GM19438 (cell line): ENCODE results near the gene SMIM45.
"Not testable (repeated sequence)": the region's sequence is repeated elsewhere in the genome, so short reads cannot be mapped to it uniquely, and the experiment has no call there.

Source experiments
- ATAC-seq: cut with Tn5 transposase; IDR thresholded peaks from one replicate; pipeline ENCODE4 v1.9.1; 2021; ENCODE audit warnings: low read depth; ENCODE audit not compliant: unreplicated experiment

Gene SMIM45

GRCh38 chr22:41933411-41934177 lies 18.4 kb upstream of the SMIM45 start:
- no peak for ATAC-seq

- no peak for ATAC-seq
Measured at GRCh38 chr22:41934284-41935014, 17.5 kb upstream of the SMIM45 start.

GRCh38 chr22:41935015-41935351 lies 17.0 kb upstream of the SMIM45 start:
- no peak for ATAC-seq

- ATAC-seq: no peak
Measured at GRCh38 chr22:41935509-41935908, 16.4 kb upstream of the SMIM45 start.

GRCh38 chr22:41936894-41937169 lies 15.1 kb upstream of the SMIM45 start:
- no peak for ATAC-seq

- ATAC-seq: peak; percentile 48
Measured at GRCh38 chr22:41939981-41940831, 11.7 kb upstream of the SMIM45 start.

- ATAC-seq: no peak
Measured at GRCh38 chr22:41940832-41941765, 10.9 kb upstream of the SMIM45 start.

GRCh38 chr22:41943661-41944209 lies 8.2 kb upstream of the SMIM45 start:
- ATAC-seq: no peak

GRCh38 chr22:41946629-41947423 lies 5.1 kb upstream of the SMIM45 start, which contains the start of gene CENPM:
Gene CENPM, minus strand, starts transcription at chr22:41947152. Its CDS starts 76 bp downstream, at chr22:41947076.
- peak; percentile 67 for ATAC-seq

GRCh38 chr22:41947424-41948080 lies 4.4 kb upstream of the SMIM45 start:
- ATAC-seq: no peak

GRCh38 chr22:41948142-41948541 lies 3.8 kb upstream of the SMIM45 start:
- no peak for ATAC-seq

GRCh38 chr22:41948928-41949296 lies 3.0 kb upstream of the SMIM45 start:
- not testable (repeated sequence) for ATAC-seq

GRCh38 chr22:41949297-41949965 lies 2.5 kb upstream of the SMIM45 start:
- no peak for ATAC-seq

GRCh38 chr22:41952713-41953112 lies 763 bp downstream of the SMIM45 start:
- no peak for ATAC-seq

- no peak for ATAC-seq
Measured at GRCh38 chr22:41957941-41958556, 6.1 kb downstream of the SMIM45 start.

GRCh38 chr22:41963453-41964111 lies 11.6 kb downstream of the SMIM45 start:
- no peak for ATAC-seq

- no peak for ATAC-seq
Measured at GRCh38 chr22:41964112-41964491, 12.2 kb downstream of the SMIM45 start.
